Fibroblast of the aortic adventitia (primary cell): ENCODE results near the gene AOC1. TPM values are rescaled to one million over a fixed set of nuclear protein-coding genes. Genes with fewer than 3 reads are reported as not detected.

Experiments used
- DNase-seq: peaks from one replicate; pipeline ENCODE4 v3.0.0-alpha.2; 2010; ENCODE audit warnings: low read depth
- H3K4me3 ChIP-seq: 2 replicates; pipeline ENCODE4 v1.5.1; 2011; ENCODE audit warnings: low read depth, mild to moderate bottlenecking, control low read depth, low read length, moderate library complexity
- total RNA-seq: library from RNA; depleted of rRNA; stranded (reverse); fragments of >200 nt; gene quantifications from 2 replicates; pipeline ENCODE4 v1.2.3, GENCODE V29; 2012; ENCODE audit warnings: low replicate concordance
- TF ChIP-seq, protein P1 (sequence below): IDR thresholded peaks from 2 replicates; pipeline ENCODE4 v1.5.1; 2011; ENCODE audit warnings: mild to moderate bottlenecking, low read length, control low read depth, inconsistent platforms; ENCODE audit not compliant: insufficient read depth

AOC1 gene
- total RNA-seq, 1 donor, result not detected

DNA sequence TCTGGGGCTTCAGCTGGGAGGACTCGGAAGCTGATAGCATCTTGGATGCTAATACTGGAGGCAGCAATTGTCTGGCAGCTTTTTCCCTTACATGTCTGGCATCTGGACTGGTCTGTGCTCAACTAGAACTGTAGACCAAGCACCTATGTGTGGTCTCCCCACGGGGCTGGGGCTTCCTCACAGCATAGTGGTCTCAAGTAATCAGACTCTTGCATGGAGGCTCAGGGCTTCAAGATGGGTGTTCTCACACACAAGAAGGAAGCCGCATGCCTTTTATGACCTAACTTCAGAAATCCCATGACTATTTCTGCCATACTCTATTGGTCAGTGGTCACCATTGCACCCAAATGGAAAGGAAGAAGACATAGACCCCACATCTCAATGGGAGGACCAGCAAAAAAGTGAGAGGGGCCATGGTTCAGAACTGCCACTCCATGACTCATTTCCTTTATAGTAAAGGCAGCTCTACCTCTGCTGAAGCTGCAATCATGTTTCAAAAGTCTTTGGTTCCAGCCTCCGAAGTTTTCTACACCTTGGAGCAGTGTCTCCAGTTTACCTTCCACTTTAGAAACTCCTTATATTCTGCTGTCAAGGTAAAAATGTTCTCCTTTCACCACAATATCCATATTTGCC, 14.7 kb downstream of the AOC1 start:
- no peak overlapping the region for H3K4me3 ChIP-seq
- TF ChIP-seq, protein P1, sequence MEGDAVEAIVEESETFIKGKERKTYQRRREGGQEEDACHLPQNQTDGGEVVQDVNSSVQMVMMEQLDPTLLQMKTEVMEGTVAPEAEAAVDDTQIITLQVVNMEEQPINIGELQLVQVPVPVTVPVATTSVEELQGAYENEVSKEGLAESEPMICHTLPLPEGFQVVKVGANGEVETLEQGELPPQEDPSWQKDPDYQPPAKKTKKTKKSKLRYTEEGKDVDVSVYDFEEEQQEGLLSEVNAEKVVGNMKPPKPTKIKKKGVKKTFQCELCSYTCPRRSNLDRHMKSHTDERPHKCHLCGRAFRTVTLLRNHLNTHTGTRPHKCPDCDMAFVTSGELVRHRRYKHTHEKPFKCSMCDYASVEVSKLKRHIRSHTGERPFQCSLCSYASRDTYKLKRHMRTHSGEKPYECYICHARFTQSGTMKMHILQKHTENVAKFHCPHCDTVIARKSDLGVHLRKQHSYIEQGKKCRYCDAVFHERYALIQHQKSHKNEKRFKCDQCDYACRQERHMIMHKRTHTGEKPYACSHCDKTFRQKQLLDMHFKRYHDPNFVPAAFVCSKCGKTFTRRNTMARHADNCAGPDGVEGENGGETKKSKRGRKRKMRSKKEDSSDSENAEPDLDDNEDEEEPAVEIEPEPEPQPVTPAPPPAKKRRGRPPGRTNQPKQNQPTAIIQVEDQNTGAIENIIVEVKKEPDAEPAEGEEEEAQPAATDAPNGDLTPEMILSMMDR, result no peak
- no peak for DNase-seq

- no peak overlapping the region for H3K4me3 ChIP-seq
- no peak for DNase-seq
- TF ChIP-seq, protein P1, result no peak
Observed at GRCh38 chr7:150867605-150868004, 15.3 kb downstream of the AOC1 start.

DNA sequence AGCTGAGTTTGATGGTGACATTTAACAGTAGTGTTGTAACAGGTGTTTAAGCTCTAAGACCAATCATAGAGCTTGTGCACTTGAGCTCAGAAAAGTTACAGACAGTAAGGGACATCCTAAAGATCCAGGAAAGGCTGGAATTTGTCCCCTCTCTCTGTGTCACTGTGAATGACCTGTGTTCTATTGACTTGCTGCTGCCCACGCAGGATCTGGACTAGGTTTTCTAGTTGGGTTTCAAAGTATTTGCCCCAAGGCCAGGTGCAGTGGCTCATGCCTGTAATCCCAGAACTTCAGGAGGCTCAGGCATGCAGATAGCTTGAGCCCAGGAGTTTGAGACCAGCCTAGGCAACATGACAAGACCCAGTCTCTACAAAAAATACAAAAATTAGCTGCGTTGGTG, 17.1 kb downstream of the AOC1 start:
- TF ChIP-seq, protein P1, result no peak
- H3K4me3 ChIP-seq, result no peak overlapping the region
- no peak for DNase-seq

DNA sequence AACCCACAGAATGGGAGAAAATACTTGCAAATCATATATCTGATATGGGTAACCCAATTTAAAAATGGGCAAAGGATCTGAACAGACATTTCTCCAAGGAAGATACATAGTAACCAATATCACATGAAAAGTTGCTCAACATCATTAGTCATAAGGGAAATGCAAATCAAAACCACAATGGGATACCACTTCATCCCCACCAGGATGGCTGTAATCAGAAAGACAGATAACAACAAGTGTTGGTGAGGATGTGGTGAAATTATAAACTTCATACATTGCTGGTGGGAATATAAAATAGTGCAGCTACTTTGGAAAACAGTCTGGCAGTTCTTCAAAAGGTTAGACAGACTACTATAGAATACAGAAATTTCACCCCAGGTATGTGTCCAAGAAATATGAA, 19.3 kb downstream of the AOC1 start:
- TF ChIP-seq, protein P1, result no peak
- H3K4me3 ChIP-seq, result no peak overlapping the region
- no peak for DNase-seq

DNA sequence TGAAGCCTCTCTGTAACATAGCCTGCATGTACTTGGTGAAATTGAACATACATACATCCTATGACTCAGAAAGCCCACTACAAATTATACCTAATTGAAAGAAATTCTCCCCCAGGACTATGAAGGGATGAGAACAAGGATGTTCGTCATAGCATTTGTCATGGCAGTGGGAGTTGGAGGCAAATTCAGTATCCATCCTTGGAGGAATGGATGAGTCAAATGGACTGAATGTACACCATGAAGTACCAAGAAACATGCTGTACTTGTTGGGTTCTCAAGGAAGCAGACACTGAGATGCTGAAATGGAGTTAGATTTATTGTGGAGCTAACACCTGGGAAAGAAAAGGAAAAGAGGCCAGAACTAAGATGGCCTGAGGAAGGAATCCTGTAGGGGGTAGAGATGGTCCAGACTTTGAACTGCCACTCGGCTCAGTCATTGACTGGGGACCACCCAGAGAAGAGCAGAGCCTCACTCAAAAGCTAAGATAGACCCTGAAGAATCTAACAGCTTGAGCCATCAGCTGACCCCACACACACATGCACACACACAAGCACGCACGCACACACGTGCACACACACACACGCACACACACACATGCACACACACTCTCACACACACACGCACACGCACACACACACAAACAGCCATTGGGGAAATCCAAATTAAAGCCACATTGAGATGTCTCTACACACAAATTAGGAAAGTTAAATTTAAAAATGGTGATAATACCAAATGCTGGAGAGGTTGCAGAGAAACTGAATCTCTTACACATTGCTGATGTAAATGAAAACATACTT, 22.3 kb downstream of the AOC1 start:
- DNase-seq, result no peak
- no peak overlapping the region for H3K4me3 ChIP-seq
- TF ChIP-seq, protein P1, result no peak

- no peak overlapping the region for H3K4me3 ChIP-seq
- TF ChIP-seq, protein P1, result peak; percentile 11
- DNase-seq, result no peak
Observed at GRCh38 chr7:150875791-150876190, 23.5 kb downstream of the AOC1 start.
